D721Med (cell line): ENCODE measurements around the gene CFAP92.

ENCODE experiments used
- DNase-seq: peaks from one replicate; pipeline ENCODE4 v3.0.0; 2011; ENCODE audit warnings: low spot score; ENCODE audit not compliant: insufficient read length
- FAIRE-seq: peaks from 2 replicates; lab custom pipeline; 2011; peaks lifted over from hg19 to GRCh38; lab: Jason Lieb, UNC
- TF ChIP-seq, protein P1 (sequence below): IDR thresholded peaks from 2 replicates; pipeline ENCODE4 v1.5.1; 2012; ENCODE audit warnings: mild to moderate bottlenecking, control low read depth; ENCODE audit not compliant: insufficient read depth; ENCODE audit errors: missing control alignments

Gene CFAP92

GRCh38 chr3:128879991-128880390, 113.9 kb downstream of the CFAP92 start:
- FAIRE-seq, result no peak
- TF ChIP-seq, protein P1, sequence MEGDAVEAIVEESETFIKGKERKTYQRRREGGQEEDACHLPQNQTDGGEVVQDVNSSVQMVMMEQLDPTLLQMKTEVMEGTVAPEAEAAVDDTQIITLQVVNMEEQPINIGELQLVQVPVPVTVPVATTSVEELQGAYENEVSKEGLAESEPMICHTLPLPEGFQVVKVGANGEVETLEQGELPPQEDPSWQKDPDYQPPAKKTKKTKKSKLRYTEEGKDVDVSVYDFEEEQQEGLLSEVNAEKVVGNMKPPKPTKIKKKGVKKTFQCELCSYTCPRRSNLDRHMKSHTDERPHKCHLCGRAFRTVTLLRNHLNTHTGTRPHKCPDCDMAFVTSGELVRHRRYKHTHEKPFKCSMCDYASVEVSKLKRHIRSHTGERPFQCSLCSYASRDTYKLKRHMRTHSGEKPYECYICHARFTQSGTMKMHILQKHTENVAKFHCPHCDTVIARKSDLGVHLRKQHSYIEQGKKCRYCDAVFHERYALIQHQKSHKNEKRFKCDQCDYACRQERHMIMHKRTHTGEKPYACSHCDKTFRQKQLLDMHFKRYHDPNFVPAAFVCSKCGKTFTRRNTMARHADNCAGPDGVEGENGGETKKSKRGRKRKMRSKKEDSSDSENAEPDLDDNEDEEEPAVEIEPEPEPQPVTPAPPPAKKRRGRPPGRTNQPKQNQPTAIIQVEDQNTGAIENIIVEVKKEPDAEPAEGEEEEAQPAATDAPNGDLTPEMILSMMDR, result no peak
- no peak for DNase-seq

GRCh38 chr3:128879125-128879969, 114.5 kb downstream of the CFAP92 start, which contains the start of gene ACAD9:
TSS of gene ACAD9 (plus strand) at chr3:128879620. CDS start at chr3:128879692, 72 bp downstream.
- FAIRE-seq (no peak), DNase-seq (peak; percentile 99)
- TF ChIP-seq, protein P1, result no peak

GRCh38 chr3:128878556-128879124, 115.2 kb downstream of the CFAP92 start:
- DNase-seq (no peak), FAIRE-seq (no peak)
- TF ChIP-seq, protein P1, result no peak

- TF ChIP-seq, protein P1, result no peak
- DNase-seq (no peak), FAIRE-seq (no peak)
Measured at GRCh38 chr3:128878011-128878457, 115.8 kb downstream of the CFAP92 start.

GRCh38 chr3:128875556-128876120, 118.2 kb downstream of the CFAP92 start:
- TF ChIP-seq, protein P1, result peak; percentile 56
- DNase-seq, result peak; percentile 38
- FAIRE-seq, result no peak

DNA sequence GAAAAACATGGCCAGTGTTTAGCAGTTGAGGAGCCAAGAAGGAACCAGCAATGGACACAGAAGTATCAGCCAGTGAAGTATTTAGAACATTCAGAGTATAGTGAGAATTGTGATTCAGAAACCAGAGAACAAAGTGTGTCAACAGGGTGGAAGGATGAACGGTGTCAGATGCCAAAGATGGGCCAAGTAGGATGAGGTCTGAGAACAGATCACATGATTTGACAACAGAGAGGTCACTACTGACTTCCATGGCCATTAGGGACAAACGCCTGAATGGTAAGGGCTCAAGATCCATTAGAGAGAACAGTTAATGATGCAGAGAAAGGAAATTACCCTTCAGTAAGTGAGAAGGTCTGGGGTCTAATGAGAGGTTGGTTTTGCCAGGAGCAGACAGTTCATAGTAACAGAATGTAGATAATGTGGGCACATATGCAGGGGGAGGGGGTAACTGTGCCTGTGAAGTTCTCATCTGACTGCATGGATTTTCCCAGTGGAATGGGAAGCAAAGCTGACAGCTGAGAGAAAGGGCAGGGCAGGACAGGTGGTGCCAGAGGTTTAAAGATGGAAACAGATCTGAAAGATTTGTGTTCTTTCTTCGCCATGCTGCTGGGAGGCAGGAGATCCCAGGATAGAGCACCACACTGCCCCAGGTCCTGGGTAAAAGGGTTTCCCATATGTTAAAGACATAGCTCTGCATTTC, 119.2 kb downstream of the CFAP92 start:
- TF ChIP-seq, protein P1, result no peak
- FAIRE-seq (no peak), DNase-seq (no peak)
